OCI-LY3 (cell line): ENCODE measurements around the gene RSPH6A.

Source experiments
- H2AFZ ChIP-seq: fragments of 200-600, 300-600 bp; shearing (Covaris generic); 2 replicates; pipeline ENCODE4 v1.6.0; 2014; ENCODE audit warnings: antibody characterized with exemption, low read depth, low read length
- H3K27ac ChIP-seq: fragments of 200-600, 300-600 bp; sonication (generic); 2 replicates; pipeline ENCODE4 v1.5.1; 2014; ENCODE audit warnings: mild to moderate bottlenecking, low read length, moderate library complexity, mixed read lengths
- H3K27me3 ChIP-seq: fragments of 200-600, 300-600 bp; sonication (generic); 2 replicates; pipeline ENCODE4 v1.6.1; 2014; ENCODE audit warnings: low read depth, low read length, mixed read lengths
- H3K36me3 ChIP-seq: fragments of 200-600, 300-600 bp; sonication (generic); replicated peaks from 2 replicates; pipeline ENCODE3; 2014; ENCODE audit warnings: low read depth, low read length, mixed read lengths
- H3K4me1 ChIP-seq: fragments of 300-600, 200-600 bp; sonication (generic); 2 replicates; pipeline ENCODE4 v1.6.1; 2014; ENCODE audit warnings: low read length, mixed read lengths
- H3K4me2 ChIP-seq: fragments of 200-600, 300-600 bp; sonication (generic); 2 replicates; pipeline ENCODE4 v1.6.1; 2014; ENCODE audit warnings: low read length, mixed read lengths
- H3K4me3 ChIP-seq: fragments of 300-600, 200-600 bp; sonication (generic); 2 replicates; pipeline ENCODE4 v1.5.1; 2014; ENCODE audit warnings: antibody characterized with exemption, mild to moderate bottlenecking, low read length, moderate library complexity
- H3K79me2 ChIP-seq: fragments of 300-600, 200-600 bp; shearing (Covaris generic); 2 replicates; pipeline ENCODE4 v1.6.1; 2014; ENCODE audit warnings: mild to moderate bottlenecking, low read length, mixed read lengths
- H3K9ac ChIP-seq: fragments of 300-600, 200-600 bp; shearing (Covaris generic); 2 replicates; pipeline ENCODE4 v1.6.0; 2014; ENCODE audit warnings: mild to moderate bottlenecking, low read length, moderate library complexity
- H3K9me3 ChIP-seq: fragments of 200-600, 300-600 bp; shearing (Covaris generic); 2 replicates; pipeline ENCODE4 v1.6.1; 2014; ENCODE audit warnings: low read length, mixed read lengths; ENCODE audit not compliant: insufficient read depth
- H4K20me1 ChIP-seq: fragments of 200-600, 300-600 bp; sonication (generic); 2 replicates; pipeline ENCODE4 v1.6.1; 2016; ENCODE audit warnings: low read length, mixed read lengths; ENCODE audit not compliant: insufficient read depth
- EZH2phosphoT487 ChIP-seq: fragments of 200-600 bp; shearing (Covaris generic); IDR thresholded peaks from 2 replicates; pipeline ENCODE4 v1.6.1; 2018; ENCODE audit warnings: antibody characterized with exemption, mixed run types, low read depth
- TF ChIP-seq, protein P1 (sequence below): fragments of 200-600, 300-600 bp; sonication (generic); IDR thresholded peaks from 2 replicates; pipeline ENCODE4 v1.5.1; 2014; ENCODE audit warnings: antibody characterized with exemption, low read length, low read depth

Gene RSPH6A

DNA sequence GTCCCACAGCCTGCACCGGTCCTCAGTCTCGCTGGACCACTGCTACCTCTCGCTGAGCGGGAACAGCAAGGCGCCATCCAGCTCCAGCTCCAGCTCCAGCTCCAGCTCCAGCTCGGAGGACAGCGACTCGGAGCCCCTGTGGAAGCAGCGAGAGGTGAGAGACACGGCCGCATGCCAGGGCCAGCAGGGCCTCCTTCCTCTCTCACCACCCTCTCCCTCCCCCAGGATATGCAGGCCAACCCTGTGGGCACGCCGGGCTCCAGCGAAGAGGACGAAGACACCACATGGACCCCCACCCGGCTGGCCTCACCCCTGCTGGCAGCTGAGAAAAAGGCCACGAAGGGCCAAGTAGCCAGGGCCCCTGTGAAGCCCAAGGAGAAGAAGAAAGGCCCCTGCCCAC lies 53.4 kb downstream of the RSPH6A start:
- no peak overlapping the region for H3K4me3 ChIP-seq
- no peaks in the 10 kb centered on the region for H3K79me2 ChIP-seq
- no peaks in the 10 kb centered on the region for H3K36me3 ChIP-seq
- H3K27ac ChIP-seq, result no peak overlapping the region
- H2AFZ ChIP-seq, result no peak overlapping the region
- no peak overlapping the region for H3K9ac ChIP-seq
- no peaks in the 10 kb centered on the region for H3K27me3 ChIP-seq
- no peaks in the 10 kb centered on the region for H3K4me1 ChIP-seq
- H4K20me1 ChIP-seq, result no peaks in the 10 kb centered on the region
- TF ChIP-seq, protein P1, sequence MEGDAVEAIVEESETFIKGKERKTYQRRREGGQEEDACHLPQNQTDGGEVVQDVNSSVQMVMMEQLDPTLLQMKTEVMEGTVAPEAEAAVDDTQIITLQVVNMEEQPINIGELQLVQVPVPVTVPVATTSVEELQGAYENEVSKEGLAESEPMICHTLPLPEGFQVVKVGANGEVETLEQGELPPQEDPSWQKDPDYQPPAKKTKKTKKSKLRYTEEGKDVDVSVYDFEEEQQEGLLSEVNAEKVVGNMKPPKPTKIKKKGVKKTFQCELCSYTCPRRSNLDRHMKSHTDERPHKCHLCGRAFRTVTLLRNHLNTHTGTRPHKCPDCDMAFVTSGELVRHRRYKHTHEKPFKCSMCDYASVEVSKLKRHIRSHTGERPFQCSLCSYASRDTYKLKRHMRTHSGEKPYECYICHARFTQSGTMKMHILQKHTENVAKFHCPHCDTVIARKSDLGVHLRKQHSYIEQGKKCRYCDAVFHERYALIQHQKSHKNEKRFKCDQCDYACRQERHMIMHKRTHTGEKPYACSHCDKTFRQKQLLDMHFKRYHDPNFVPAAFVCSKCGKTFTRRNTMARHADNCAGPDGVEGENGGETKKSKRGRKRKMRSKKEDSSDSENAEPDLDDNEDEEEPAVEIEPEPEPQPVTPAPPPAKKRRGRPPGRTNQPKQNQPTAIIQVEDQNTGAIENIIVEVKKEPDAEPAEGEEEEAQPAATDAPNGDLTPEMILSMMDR, result no peak
- TF ChIP-seq EZH2phosphoT487, result no peak
- H3K9me3 ChIP-seq, result no peaks in the 10 kb centered on the region
- no peak overlapping the region for H3K4me2 ChIP-seq

DNA sequence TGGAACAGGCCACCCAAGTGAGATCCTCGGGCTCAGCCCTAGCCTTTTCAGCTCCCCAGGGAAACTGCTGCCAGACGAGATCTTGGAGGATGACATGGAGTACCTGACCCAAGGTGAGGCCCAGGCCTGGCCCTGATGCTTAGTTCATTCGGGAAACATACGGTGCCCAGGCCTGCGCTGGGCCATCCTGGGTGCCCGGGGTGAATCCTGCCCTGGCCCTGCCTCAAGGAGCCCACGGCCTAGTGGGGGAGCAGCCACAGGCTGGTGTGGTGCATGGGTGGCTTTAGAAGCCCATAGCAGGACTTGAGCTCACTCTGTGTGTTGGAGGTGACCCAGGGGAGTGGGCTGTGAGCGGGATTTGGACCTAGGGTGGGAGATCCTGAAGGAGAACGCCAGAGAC lies 56.2 kb downstream of the RSPH6A start:
- no peak overlapping the region for H3K9ac ChIP-seq
- H3K4me3 ChIP-seq, result no peak overlapping the region
- no peaks in the 10 kb centered on the region for H3K36me3 ChIP-seq
- H3K79me2 ChIP-seq, result no peaks in the 10 kb centered on the region
- no peak overlapping the region for H3K27ac ChIP-seq
- no peaks in the 10 kb centered on the region for H3K4me1 ChIP-seq
- no peak overlapping the region for H2AFZ ChIP-seq
- H3K27me3 ChIP-seq, result no peaks in the 10 kb centered on the region
- no peak overlapping the region for H3K4me2 ChIP-seq
- H4K20me1 ChIP-seq, result no peaks in the 10 kb centered on the region
- H3K9me3 ChIP-seq, result no peaks in the 10 kb centered on the region
- TF ChIP-seq, protein P1, result no peak
- TF ChIP-seq EZH2phosphoT487, result no peak

DNA sequence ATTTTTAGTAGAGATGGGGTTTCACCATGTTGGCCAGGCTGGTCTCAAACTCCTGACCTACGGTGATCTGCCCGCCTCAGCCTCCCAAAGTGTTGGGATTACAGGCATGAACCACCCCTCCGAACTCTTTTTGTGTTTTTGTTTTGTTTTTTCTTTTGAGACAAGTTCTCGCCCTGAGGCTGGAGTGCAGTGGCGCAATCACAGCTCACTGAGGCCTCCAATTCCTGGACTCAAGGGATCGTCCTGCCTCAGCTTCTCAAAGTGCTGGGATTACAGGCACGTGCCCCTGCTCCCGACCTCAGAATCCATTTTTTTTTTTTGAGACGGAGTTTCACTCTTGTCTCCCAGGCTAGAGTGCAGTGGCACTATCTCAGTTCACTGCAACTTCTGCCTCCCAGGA lies 57.4 kb downstream of the RSPH6A start:
- no peaks in the 10 kb centered on the region for H3K36me3 ChIP-seq
- H3K27ac ChIP-seq, result no peak overlapping the region
- no peaks in the 10 kb centered on the region for H3K9me3 ChIP-seq
- no peaks in the 10 kb centered on the region for H3K27me3 ChIP-seq
- no peak overlapping the region for H3K9ac ChIP-seq
- H3K79me2 ChIP-seq, result no peaks in the 10 kb centered on the region
- TF ChIP-seq EZH2phosphoT487, result no peak
- TF ChIP-seq, protein P1, result no peak
- H3K4me3 ChIP-seq, result no peak overlapping the region
- H3K4me2 ChIP-seq, result no peak overlapping the region
- H4K20me1 ChIP-seq, result no peaks in the 10 kb centered on the region
- H2AFZ ChIP-seq, result no peak overlapping the region
- H3K4me1 ChIP-seq, result no peaks in the 10 kb centered on the region

DNA sequence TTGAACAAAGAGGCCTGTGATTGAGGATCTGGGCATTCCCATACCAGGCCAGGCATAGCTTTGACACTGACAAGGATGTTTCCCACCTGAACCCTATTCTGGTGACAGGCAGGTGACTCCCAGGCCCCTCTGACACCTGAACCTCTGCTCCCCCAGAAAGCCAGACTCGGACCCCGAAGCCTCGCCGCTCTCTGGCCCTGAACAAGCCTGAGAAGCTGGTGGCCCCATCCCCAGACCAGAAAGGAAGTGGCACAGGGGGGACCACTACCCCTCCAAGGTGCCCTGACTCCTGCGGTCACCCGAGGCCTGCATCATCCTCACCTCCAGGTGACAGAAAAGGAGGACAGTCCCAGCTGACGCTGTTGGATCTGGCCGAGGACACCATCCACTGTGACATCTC lies 60.8 kb downstream of the RSPH6A start:
- no peaks in the 10 kb centered on the region for H3K27me3 ChIP-seq
- no peaks in the 10 kb centered on the region for H4K20me1 ChIP-seq
- no peaks in the 10 kb centered on the region for H3K79me2 ChIP-seq
- no peaks in the 10 kb centered on the region for H3K9me3 ChIP-seq
- no peak overlapping the region for H3K4me3 ChIP-seq
- no peak overlapping the region for H3K27ac ChIP-seq
- no peak overlapping the region for H2AFZ ChIP-seq
- H3K36me3 ChIP-seq, result no peaks in the 10 kb centered on the region
- TF ChIP-seq, protein P1, result no peak
- TF ChIP-seq EZH2phosphoT487, result no peak
- H3K4me2 ChIP-seq, result no peak overlapping the region
- H3K4me1 ChIP-seq, result no peaks in the 10 kb centered on the region
- H3K9ac ChIP-seq, result no peak overlapping the region
